Activated CD8-positive, alpha-beta T cell treated with anti-CD3 and anti-CD28 coated beads for 36 hours (primary cell): ENCODE results near the gene HSF4. TPM values are rescaled to one million over a fixed set of nuclear protein-coding genes. Genes with fewer than 3 reads are reported as not detected.

Experiments
- ATAC-seq: fragments of 200-7000 bp; cut with Tn5 transposase; one replicate; pipeline ENCODE4 v1.10.0; 2021; ENCODE audit warnings: mild to moderate bottlenecking, moderate library complexity
- CTCF ChIA-PET: fragments of 350-600 bp; sonication (Branson Sonifier 250); formaldehyde crosslinking; loops from one replicate; lab custom pipeline; 2021; ENCODE audit warnings: antibody characterized with exemption; lab: Charles Lee
- POLR2A ChIA-PET: fragments of 350-600 bp; sonication (Branson Sonifier 250); formaldehyde crosslinking; loops from one replicate; lab custom pipeline; 2021; ENCODE audit warnings: antibody characterized with exemption; lab: Charles Lee
- DNase-seq: peaks from one replicate; pipeline ENCODE4 v3.0.0-alpha.2; 2020
- H3K27ac Mint-ChIP-seq: one replicate; pipeline ENCODE4 v1.8.0; 2021; ENCODE audit warnings: mild to moderate bottlenecking, mixed read lengths
- H3K27me3 Mint-ChIP-seq: one replicate; pipeline ENCODE4 v1.8.0; 2021; ENCODE audit warnings: mixed read lengths
- H3K36me3 Mint-ChIP-seq: one replicate; pipeline ENCODE4 v1.8.0; 2021; ENCODE audit warnings: low read depth, mixed read lengths
- H3K4me1 Mint-ChIP-seq: one replicate; pipeline ENCODE4 v1.8.0; 2021; ENCODE audit warnings: low read depth, mixed read lengths
- H3K4me3 Mint-ChIP-seq: one replicate; pipeline ENCODE4 v1.8.0; 2021; ENCODE audit warnings: mild to moderate bottlenecking, moderate library complexity, mixed read lengths
- H3K9me3 Mint-ChIP-seq: one replicate; pipeline ENCODE4 v1.8.0; 2021; ENCODE audit warnings: mixed read lengths
- CTCF ChIP-seq: fragments of 200-600 bp; IDR thresholded peaks from one replicate; pipeline ENCODE4 v1.8.0; 2022; ENCODE audit warnings: antibody characterized with exemption, mild to moderate bottlenecking
- intact Hi-C: fragments of 100-400 bp; cut with micrococcal nuclease; formaldehyde crosslinking; loops from one replicate; pipeline ENCODE4 v1.10.0; 2022
- total RNA-seq, 2 experiments: library from RNA; stranded (reverse); gene quantifications; one replicate each; pipeline ENCODE4 v1.2.3, GENCODE V29; 2021

Gene HSF4
- total RNA-seq, 2 experiments from 2014 or later = 56.0 to 73.3 TPM

GRCh38 chr16:67179421-67180080 is 15.0 kb downstream of the HSF4 start:
- ChIA-PET POLR2A (interaction anchor here (4.6 kb wide), 1 partner anchor 14 kb away, joined by 23 read pairs; the partner anchor contains the start of gene HSF4), CTCF (interaction anchor here (0.7 to 16.0 kb wide), 6 partner anchors 9 to 196 kb away, joined by 3 to 209 read pairs (median 3); partner anchors contain the start of genes B3GNT9, FBXL8, HSF4 and NOL3)
- Mint-ChIP-seq H3K27me3 (peaks cover 36% of the 10 kb centered on the region), H3K36me3 (peaks cover 7% of the 10 kb centered on the region), H3K27ac (no peak overlapping the region), H3K9me3 (no peaks in the 10 kb centered on the region), H3K4me1 (peaks cover 26% of the 10 kb centered on the region), H3K4me3 (no peak overlapping the region)
- intact Hi-C loops = loop anchor here (10.0 kb wide), 1 partner anchor 205 kb away; no protein-coding TSS in a partner anchor
- DNase-seq = peak; percentile 60
- no peak for ATAC-seq
- peak; percentile 51 for TF ChIP-seq CTCF

- intact Hi-C loops = loop anchor here (10.0 kb wide), 1 partner anchor 205 kb away; no protein-coding TSS in a partner anchor
- POLR2A ChIA-PET = no interaction called here
- H3K9me3 Mint-ChIP-seq = no peaks in the 10 kb centered on the region
- peaks cover 28% of the 10 kb centered on the region for H3K4me1 Mint-ChIP-seq
- DNase-seq (no peak), ATAC-seq (no peak)
- H3K27me3 Mint-ChIP-seq = peaks cover 41% of the 10 kb centered on the region
- CTCF ChIA-PET = interaction anchor here (1.3 to 16.0 kb wide), 4 partner anchors 10 to 27 kb away, joined by 3 to 209 read pairs (median 20); partner anchors contain the start of genes B3GNT9, FBXL8, HSF4 and NOL3
- H3K4me3 Mint-ChIP-seq = no peak overlapping the region
- no peak for TF ChIP-seq CTCF
- no peak overlapping the region for H3K27ac Mint-ChIP-seq
- H3K36me3 Mint-ChIP-seq = peaks cover 7% of the 10 kb centered on the region
Observed at GRCh38 chr16:67180166-67180565, 15.6 kb downstream of the HSF4 start.

- POLR2A ChIA-PET = no interaction called here
- H3K27ac Mint-ChIP-seq = no peak overlapping the region
- H3K36me3 Mint-ChIP-seq = peaks cover 5% of the 10 kb centered on the region
- peaks cover 38% of the 10 kb centered on the region for H3K27me3 Mint-ChIP-seq
- intact Hi-C loops = loop anchor here (10.0 kb wide), 1 partner anchor 207 kb away; no protein-coding TSS in a partner anchor
- TF ChIP-seq CTCF = no peak
- DNase-seq (no peak), ATAC-seq (no peak)
- H3K4me3 Mint-ChIP-seq = no peak overlapping the region
- CTCF ChIA-PET = interaction anchor here (1.0 to 7.1 kb wide), 3 partner anchors 12 to 165 kb away, joined by 6 to 71 read pairs (median 36); partner anchors contain the start of gene NOL3
- H3K4me1 Mint-ChIP-seq = peaks cover 30% of the 10 kb centered on the region
- H3K9me3 Mint-ChIP-seq = no peaks in the 10 kb centered on the region
Observed at GRCh38 chr16:67181346-67181745, 16.8 kb downstream of the HSF4 start.

GRCh38 chr16:67182288-67182687 is 17.7 kb downstream of the HSF4 start:
- Mint-ChIP-seq H3K4me3 (no peak overlapping the region), H3K27me3 (peaks cover 31% of the 10 kb centered on the region), H3K36me3 (peaks cover 5% of the 10 kb centered on the region), H3K4me1 (peaks cover 26% of the 10 kb centered on the region), H3K27ac (no peak overlapping the region), H3K9me3 (no peaks in the 10 kb centered on the region)
- POLR2A ChIA-PET = interaction anchor here (1.1 to 2.0 kb wide), 2 partner anchors 7 to 24 kb away, joined by 4 to 13 read pairs; no protein-coding TSS in a partner anchor
- DNase-seq (no peak), ATAC-seq (no peak)
- CTCF ChIA-PET = interaction anchor here (1.1 to 7.1 kb wide), 6 partner anchors 13 to 217 kb away, joined by 3 to 71 read pairs (median 8); partner anchors contain the start of gene NOL3
- intact Hi-C loops = loop anchor here (10.0 kb wide), 1 partner anchor 207 kb away; no protein-coding TSS in a partner anchor
- no peak for TF ChIP-seq CTCF
